ENCODE measurements around the gene TNFRSF1A. TPM values are rescaled to one million over a fixed set of nuclear protein-coding genes. Genes with fewer than 3 reads are reported as not detected.

Gene TNFRSF1A
- total RNA-seq, 1 experiment from 2014 or later, result 59.9 TPM

GRCh38 chr12:6281081-6281809 is 60.6 kb downstream of the TNFRSF1A start:
- H3K9ac ChIP-seq (ENCODE audit: extremely low read depth, insufficient read length, low read length), result no peak overlapping the region
- no peak overlapping the region for H3K23ac ChIP-seq (ENCODE audit: insufficient read length, low read depth, low read length)
- peaks cover 9% of the 10 kb centered on the region; the same call in 1 of the 2 replicates for H3K4me1 ChIP-seq (ENCODE audit: insufficient read depth, low read length)
- H4K20me1 ChIP-seq (ENCODE audit: control insufficient read depth, insufficient read depth, insufficient read length), result no peaks in the 10 kb centered on the region
- no peaks in the 10 kb centered on the region for H3K79me2 ChIP-seq (ENCODE audit: insufficient read depth, low read length)
- Mint-ChIP-seq H3K4me3 (no peak overlapping the region; a peak in 1 of 5 replicates), H3K4me1 (peaks cover 46 to 47% of the 10 kb centered on the region in 2 experiments), H3K27ac (peak overlapping the region in 1 of 3 experiments; percentile 54; a peak in 2 of 7 replicates), H3K27me3 (ENCODE audit: low read depth) (peaks cover 13% of the 10 kb centered on the region), H3K36me3 (ENCODE audit: insufficient read depth in 1 of 3, low read depth in 3 of 3) (no peaks in the 10 kb centered on the region; a peak in 1 of 7 replicates), H3K9me3 (no peaks in the 10 kb centered on the region; a peak in 2 of 5 replicates)
- DNase-seq, result no peak
- H2BK120ac ChIP-seq (ENCODE audit: low read depth, low read length, poor library complexity, severe bottlenecking), result no peak overlapping the region
- no peak overlapping the region for H3T11ph ChIP-seq (ENCODE audit: low read length)
- H2BK12ac ChIP-seq (ENCODE audit: insufficient read length, low read depth, low read length), result no peak overlapping the region
- no peaks in the 10 kb centered on the region for H3K79me1 ChIP-seq (ENCODE audit: insufficient read depth, low read depth, low read length, poor library complexity, severe bottlenecking)
- H4K8ac ChIP-seq (replicated peaks; ENCODE audit: insufficient read length, low read depth, low read length), result no peak overlapping the region
- H4K5ac ChIP-seq (ENCODE audit: insufficient read length, low read depth, low read length), result no peak overlapping the region
- H3K4me2 ChIP-seq (ENCODE audit: insufficient read depth, insufficient read length, low read length), result no peak overlapping the region
- no peak overlapping the region for H2BK15ac ChIP-seq (ENCODE audit: low read depth, low read length)
- WGBS (ENCODE audit: extremely low coverage, insufficient read length, low lambda C conversion rate), result no CpG with 5 or more reads among the region's 13 CpGs
- H3K14ac ChIP-seq (ENCODE audit: insufficient read depth, low read length), result no peak overlapping the region
- no peak overlapping the region for H3K56ac ChIP-seq (ENCODE audit: insufficient read length, low read depth, low read length)
- no peak overlapping the region for H2AFZ ChIP-seq (ENCODE audit: low read length)
- peaks cover 4% of the 10 kb centered on the region for H3K23me2 ChIP-seq (ENCODE audit: insufficient read length, low read depth, low read length, poor library complexity, severe bottlenecking)
- H4K91ac ChIP-seq (ENCODE audit: insufficient read length, low read depth, low read length), result no peak overlapping the region
- H3K27me3 ChIP-seq (ENCODE audit: insufficient read depth, low read length), result no peaks in the 10 kb centered on the region
- H3K18ac ChIP-seq (ENCODE audit: insufficient read length, low read depth, low read length), result no peak overlapping the region
- TF ChIP-seq CTCF (conservative IDR thresholded peaks at IDR 0.05), result no peak
- no peak overlapping the region for H3K4ac ChIP-seq (ENCODE audit: low read depth, low read length)
- no peak overlapping the region for H2BK20ac ChIP-seq (ENCODE audit: low read depth, low read length, poor library complexity, severe bottlenecking)
- no peak overlapping the region for H2AK5ac ChIP-seq (ENCODE audit: insufficient read length, low read length)
- no peak overlapping the region for H3K27ac ChIP-seq (ENCODE audit: insufficient read length, low read depth, low read length)
- H2BK5ac ChIP-seq (ENCODE audit: insufficient read length, low read length), result no peak overlapping the region
- H3K9me3 ChIP-seq (ENCODE audit: control insufficient read depth, low read depth, low read length), result no peaks in the 10 kb centered on the region

Data from H9 (cell line).